ENCODE measurements around the gene YTHDC2.

Gene YTHDC2

DNA sequence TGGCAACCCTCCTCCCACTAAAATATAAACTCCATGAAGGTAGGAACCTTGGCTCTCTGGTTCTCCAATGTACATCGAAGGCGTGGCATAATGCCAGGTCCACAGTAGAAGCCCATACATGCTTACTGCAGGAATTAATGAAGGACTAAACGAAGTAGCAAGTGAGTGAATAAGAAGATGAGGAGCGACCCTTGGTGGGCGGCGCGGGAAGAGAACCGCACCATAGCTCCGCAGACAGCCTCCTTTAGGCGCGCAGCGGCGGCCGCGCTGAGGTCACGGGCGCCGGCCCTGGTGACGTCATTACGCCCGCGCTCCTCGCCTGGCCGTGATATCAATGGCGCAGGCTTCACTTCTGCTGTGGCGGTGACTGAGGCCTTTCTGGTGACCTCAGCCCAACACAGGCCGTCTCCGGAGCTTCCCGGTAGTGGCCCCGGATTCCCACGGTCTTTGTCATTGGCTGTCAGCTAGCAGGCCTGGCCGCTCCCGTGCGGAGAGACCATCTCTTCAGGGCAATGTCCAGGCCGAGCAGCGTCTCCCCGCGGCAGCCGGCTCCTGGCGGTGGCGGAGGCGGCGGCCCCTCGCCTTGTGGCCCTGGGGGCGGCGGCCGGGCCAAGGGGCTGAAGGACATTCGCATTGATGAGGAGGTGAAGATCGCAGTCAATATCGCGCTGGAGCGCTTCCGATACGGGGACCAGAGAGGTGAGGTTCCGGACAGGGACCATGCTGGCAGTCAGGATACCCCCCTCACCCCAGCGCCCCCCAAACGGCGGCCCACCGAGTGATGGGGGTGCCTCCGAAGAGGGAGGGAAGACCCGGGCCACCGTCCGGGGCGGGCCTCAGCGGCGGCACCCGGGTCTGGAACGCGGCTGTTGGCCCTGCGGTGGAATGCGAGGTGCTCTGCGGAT, at the start of gene YTHDC2:
Gene YTHDC2, plus strand, starts transcription at position 311 of the 905 bp plus-strand sequence. Its CDS starts 202 bp downstream, at position 513.
- peak; percentile 95 for DNase-seq (ENCODE audit: low read depth, low spot score)

DNA sequence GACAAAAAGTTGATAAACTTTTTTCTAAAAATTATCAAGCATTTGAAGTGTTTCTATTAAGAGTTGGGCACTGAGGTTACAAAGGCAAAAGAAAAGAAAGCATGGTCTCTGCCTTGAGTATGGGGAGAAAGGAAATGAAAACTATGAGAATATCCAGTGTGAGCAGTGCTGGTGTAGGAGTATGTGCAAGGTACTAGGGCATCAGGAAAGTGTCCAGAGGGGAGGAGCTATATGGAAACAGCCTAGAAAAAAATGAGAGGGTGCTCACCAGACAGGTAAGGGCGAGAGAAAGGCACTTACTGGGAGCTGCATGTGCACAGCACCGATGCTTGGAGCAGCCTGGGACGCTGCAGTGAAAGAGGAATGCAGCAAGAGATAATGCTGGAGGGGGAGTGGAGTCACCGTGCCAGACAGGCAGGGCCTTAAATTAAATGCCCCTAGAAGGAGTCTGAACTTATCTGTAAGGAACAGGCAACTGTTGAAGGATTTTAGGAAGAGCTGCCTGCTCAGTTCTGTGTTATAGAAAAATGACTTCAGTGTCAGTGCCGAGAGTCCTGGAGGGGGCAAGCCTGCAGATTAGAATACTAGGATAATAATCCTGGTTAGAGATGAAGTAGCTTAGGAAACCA, 39.3 kb upstream of the YTHDC2 start:
- no peak for DNase-seq (ENCODE audit: low read depth, low spot score)

GRCh38 chr5:113478691-113479090, 34.8 kb upstream of the YTHDC2 start:
- no peak for DNase-seq (ENCODE audit: low read depth, low spot score)

DNA sequence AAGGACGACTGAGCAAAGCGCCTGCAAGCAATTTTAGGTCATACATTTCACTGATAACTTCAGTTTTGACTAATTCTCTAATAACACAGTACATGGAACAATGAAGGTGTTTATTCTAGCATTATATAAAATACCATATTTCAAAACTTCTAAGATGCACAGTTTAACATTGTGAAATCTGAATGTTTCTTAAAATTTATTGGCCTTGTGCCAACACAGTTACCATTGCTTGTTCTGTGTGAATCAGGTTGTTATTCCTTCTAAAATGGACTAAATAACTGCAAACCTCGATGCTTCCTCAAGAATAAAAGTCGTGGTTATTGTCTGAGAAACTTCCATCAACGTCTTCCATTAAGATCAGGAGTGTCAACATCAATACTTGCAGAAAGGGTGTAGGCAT, 33.3 kb upstream of the YTHDC2 start:
- no peak for DNase-seq (ENCODE audit: low read depth, low spot score)

GRCh38 chr5:113487416-113487780, 26.1 kb upstream of the YTHDC2 start:
- DNase-seq (ENCODE audit: low read depth, low spot score) = peak; percentile 61

DNA sequence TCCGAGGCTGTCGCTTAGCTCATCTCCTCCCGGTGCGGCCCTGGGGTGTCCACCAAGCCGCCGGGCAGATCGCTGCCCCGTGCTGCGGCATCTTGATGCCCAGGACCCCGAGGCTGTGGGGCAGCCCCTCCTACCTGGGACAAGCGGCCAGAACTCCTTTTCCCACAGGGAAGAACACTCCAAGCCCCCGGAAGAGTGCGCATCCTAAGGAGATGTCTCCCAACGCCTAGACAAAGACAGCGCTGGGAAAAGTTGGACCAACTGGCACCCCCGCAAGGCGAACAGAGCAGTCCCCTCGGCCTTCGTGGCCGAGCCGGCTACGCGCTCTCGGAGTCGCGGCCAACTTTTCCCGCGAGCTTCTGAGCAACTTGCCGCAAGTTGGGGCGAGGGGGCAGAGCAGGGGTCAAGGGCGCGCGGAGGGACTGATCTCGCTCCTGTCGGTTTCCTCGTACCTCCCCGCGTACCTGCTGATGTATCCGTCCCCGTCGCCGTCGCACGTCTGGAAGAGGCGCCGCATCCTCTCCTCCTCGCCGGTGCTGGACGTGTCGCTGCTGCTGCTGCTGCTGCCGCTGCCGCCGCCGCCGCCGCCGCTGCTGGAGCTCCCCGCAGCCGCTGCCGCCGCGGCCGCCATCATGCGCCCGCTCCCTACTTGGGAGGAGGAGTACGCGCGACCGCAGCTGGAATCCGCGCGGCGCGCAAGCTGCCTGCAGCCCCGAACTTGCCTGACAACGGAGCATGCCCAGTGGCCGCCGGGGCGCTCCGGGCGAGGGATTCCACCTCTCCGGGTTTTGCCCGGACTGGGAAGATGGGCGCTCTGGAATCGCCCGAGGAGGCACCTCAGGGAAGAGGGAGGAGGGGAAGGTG, 25.5 kb upstream of the YTHDC2 start, which contains the start of gene MCC:
Gene MCC, minus strand, starts transcription at position 673 of the 864 bp plus-strand sequence.
- DNase-seq (ENCODE audit: low read depth, low spot score) = peak; percentile 98

GRCh38 chr5:113488645-113489184, 24.8 kb upstream of the YTHDC2 start:
- DNase-seq (ENCODE audit: low read depth, low spot score) = no peak

DNA sequence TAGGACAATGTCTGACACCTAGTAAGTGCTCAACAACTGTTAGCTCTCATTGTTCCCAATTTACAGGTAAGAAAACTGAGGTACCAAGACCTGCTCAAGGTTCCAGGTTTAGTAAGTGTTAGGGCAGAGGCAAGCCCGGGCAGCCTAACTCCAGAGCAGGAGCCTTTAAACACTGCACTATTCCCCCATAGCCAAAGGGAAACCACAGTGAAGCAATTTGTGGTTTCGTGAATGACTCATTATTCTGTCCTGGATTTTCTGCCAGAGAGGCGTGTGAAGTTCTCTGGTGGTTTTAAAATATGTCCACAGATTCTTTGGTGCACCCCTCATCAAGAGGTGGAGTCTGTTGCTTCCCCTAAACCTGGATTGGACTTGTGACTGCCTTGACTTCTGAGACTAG, 24.2 kb upstream of the YTHDC2 start:
- peak; percentile 98 for DNase-seq (ENCODE audit: low read depth, low spot score)

- DNase-seq (ENCODE audit: low read depth, low spot score) = no peak
These were observed 23.2 kb upstream of the YTHDC2 start for GRCh38 chr5:113490317-113490716.

GRCh38 chr5:113491022-113491421, 22.5 kb upstream of the YTHDC2 start:
- DNase-seq (ENCODE audit: low read depth, low spot score) = no peak

- no peak for DNase-seq (ENCODE audit: low read depth, low spot score)
These were observed 20.0 kb upstream of the YTHDC2 start for GRCh38 chr5:113493446-113493845.

GRCh38 chr5:113495422-113495841, 18.1 kb upstream of the YTHDC2 start:
- DNase-seq (ENCODE audit: low read depth, low spot score) = peak; percentile 16

GRCh38 chr5:113502073-113502472, 11.4 kb upstream of the YTHDC2 start:
- no peak for DNase-seq (ENCODE audit: low read depth, low spot score)

GRCh38 chr5:113503146-113503545, 10.3 kb upstream of the YTHDC2 start:
- no peak for DNase-seq (ENCODE audit: low read depth, low spot score)

- no peak for DNase-seq (ENCODE audit: low read depth, low spot score)
These were observed 8.3 kb upstream of the YTHDC2 start for GRCh38 chr5:113505181-113505580.

GRCh38 chr5:113507601-113508000, 5.9 kb upstream of the YTHDC2 start:
- no peak for DNase-seq (ENCODE audit: low read depth, low spot score)

DNA sequence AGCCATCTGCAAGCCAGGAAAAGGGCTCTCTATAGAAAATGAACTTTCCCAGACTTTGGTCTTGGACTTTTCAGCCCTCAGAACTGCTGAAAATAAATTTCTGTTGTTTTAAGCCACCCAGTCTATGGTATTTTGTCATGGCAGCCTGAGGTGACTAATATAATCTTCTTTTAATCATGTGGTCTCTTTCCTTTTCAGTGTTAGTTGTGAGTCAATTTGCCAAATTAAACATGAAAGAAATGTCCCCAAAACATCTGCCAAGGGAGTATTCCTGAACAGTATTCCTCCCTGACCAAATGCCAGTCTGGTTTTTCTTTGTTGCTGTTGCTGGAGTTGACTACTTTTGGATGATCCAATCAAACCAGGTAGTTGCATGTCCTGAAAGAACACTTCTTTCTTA, 4.7 kb upstream of the YTHDC2 start:
- DNase-seq (ENCODE audit: low read depth, low spot score) = peak; percentile 52

DNA sequence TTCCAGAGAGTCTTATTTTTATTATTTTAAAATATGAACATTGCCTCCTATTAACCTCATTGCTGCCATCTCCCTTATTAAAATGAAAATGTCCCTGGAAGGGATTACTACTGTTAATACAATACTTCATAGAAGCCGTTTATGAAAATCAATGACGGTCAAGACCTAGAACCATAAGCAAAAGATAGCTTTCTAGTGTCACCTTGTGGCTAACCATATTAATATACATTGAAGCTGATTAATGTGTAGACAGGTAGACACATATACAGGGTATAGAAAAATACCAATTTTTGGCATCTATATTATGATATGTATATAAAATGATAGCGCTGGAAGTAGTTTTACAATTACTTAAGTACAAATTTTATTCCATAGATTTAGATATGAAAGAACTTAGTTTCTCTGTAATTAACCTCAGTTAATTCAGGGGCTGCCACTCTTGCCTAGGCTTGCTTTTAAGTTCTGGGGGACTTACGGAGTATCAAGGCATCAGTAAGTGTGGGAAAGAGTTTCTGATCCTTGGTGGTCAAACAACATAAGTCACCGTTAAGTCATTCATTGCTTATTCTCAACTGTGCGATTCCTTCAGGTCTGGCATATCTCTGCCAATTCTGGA, 2.5 kb upstream of the YTHDC2 start:
- peak; percentile 49 for DNase-seq (ENCODE audit: low read depth, low spot score)

GRCh38 chr5:113512341-113512740, 1.2 kb upstream of the YTHDC2 start:
- DNase-seq (ENCODE audit: low read depth, low spot score) = no peak

DNA sequence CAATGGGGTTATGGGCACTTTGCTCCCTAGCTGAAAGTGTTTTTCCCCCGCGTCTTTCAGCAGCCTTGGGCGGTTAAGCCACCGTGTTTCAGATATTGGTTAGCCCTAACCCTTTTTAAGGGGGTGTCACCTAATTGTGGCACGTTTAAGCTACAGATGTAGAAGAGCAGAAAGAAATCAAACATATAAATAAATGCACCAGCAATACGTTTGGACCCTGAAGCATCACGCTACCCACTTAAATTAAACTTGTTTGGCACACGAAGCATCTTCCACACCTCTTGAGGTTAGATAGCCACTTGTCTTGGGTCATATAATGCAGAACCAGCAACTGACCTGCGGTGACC, 768 bp downstream of the YTHDC2 start:
- DNase-seq (ENCODE audit: low read depth, low spot score) = peak; percentile 21

DNA sequence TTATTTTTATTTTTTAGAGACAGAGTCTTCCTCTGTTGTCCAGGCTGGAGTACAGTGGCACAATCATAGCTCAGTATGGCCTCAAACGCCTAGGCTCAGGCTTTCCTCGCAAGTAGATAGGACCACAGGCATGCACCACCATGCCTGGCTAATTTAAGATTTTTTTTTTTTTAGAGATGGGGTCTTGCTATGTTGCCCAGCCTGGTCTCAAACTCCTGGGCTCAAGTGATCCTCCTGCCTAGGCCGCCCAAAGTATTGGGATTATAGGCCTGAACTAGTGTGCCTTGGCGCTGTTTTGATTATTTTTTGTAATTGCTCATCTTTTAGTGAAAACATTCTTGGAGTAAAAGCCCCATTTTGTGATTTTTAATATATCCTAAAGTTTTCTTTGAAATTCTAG, 5.4 kb downstream of the YTHDC2 start:
- DNase-seq (ENCODE audit: low read depth, low spot score) = no peak
